Stimulated activated CD8-positive, alpha-beta memory T cell treated with anti-CD3 and anti-CD28 coated beads, Interleukin-4, amount 100 ng/mL, for 24 hours (primary cell): ENCODE data around the gene PRDX5.

Source experiments
- DNase-seq: peaks from one replicate; pipeline ENCODE4 v3.0.0-alpha.2; 2020; ENCODE audit warnings: low read depth

PRDX5 gene

GRCh38 chr11:64317961-64318765, at the start of gene PRDX5:
Gene PRDX5, plus strand, starts transcription at chr11:64318121. Its CDS starts 95 bp downstream, at chr11:64318216.
- peak; percentile 90 for DNase-seq

GRCh38 chr11:64268893-64269539, 48.9 kb upstream of the PRDX5 start:
- DNase-seq = peak; percentile 35

- peak; percentile 97 for DNase-seq
These were observed 48.2 kb upstream of the PRDX5 start for GRCh38 chr11:64269540-64270220.

GRCh38 chr11:64275031-64275800, 42.7 kb upstream of the PRDX5 start:
- no peak for DNase-seq

GRCh38 chr11:64275841-64276240, 42.1 kb upstream of the PRDX5 start:
- no peak for DNase-seq

- no peak for DNase-seq
These were observed 41.1 kb upstream of the PRDX5 start for GRCh38 chr11:64276653-64277431.

- no peak for DNase-seq
These were observed 39.2 kb upstream of the PRDX5 start for GRCh38 chr11:64278576-64279190.

- DNase-seq = no peak
These were observed 35.8 kb upstream of the PRDX5 start for GRCh38 chr11:64281957-64282770.

- DNase-seq = no peak
These were observed 34.8 kb upstream of the PRDX5 start for GRCh38 chr11:64283092-64283491.

- DNase-seq = peak; percentile 89
These were observed 33.6 kb upstream of the PRDX5 start, which contains the start of gene BAD for GRCh38 chr11:64284048-64284961. Gene BAD, minus strand, starts transcription at chr11:64284665. Its CDS starts 297 bp downstream, at chr11:64284368.

- peak; percentile 86 for DNase-seq
These were observed 32.7 kb upstream of the PRDX5 start, which contains the start of gene GPR137 for GRCh38 chr11:64284962-64285884. Gene GPR137, plus strand, starts transcription at chr11:64285848. Its CDS starts 677 bp downstream, at chr11:64286525.

- no peak for DNase-seq
These were observed 31.8 kb upstream of the PRDX5 start for GRCh38 chr11:64285885-64286800.

- DNase-seq = no peak
These were observed 31.1 kb upstream of the PRDX5 start for GRCh38 chr11:64286801-64287159.

GRCh38 chr11:64287676-64288352, 30.1 kb upstream of the PRDX5 start:
- no peak for DNase-seq

GRCh38 chr11:64288353-64288750, 29.6 kb upstream of the PRDX5 start:
- DNase-seq = no peak

GRCh38 chr11:64289002-64289564, 28.8 kb upstream of the PRDX5 start:
- DNase-seq = no peak
